B cell (primary cell): ENCODE measurements around the gene ASH1L. TPM values are rescaled to one million over a fixed set of nuclear protein-coding genes. Genes with fewer than 3 reads are reported as not detected.

Source experiments
- ATAC-seq: fragments of 200-7000 bp; cut with Tn5 transposase; one replicate; pipeline ENCODE4 v1.10.0; 2021; ENCODE audit warnings: low read depth, mild to moderate bottlenecking, moderate number of reproducible peaks, moderate library complexity
- CTCF ChIA-PET: fragments of 350-600 bp; sonication (Branson Sonifier 250); formaldehyde crosslinking; loops from one replicate; lab custom pipeline; 2021; ENCODE audit warnings: antibody characterized with exemption, inconsistent platforms; lab: Charles Lee
- POLR2A ChIA-PET: fragments of 350-600 bp; sonication (Branson Sonifier 250); formaldehyde crosslinking; loops from one replicate; lab custom pipeline; 2021; ENCODE audit warnings: antibody characterized with exemption; lab: Charles Lee
- DNase-seq: peaks from one replicate; pipeline ENCODE4 v3.0.0; 2013
- H2AFZ ChIP-seq: 2 replicates; pipeline ENCODE4 v1.6.1; 2012; ENCODE audit warnings: mild to moderate bottlenecking, low read depth, low read length; ENCODE audit not compliant: insufficient read depth, poor library complexity, severe bottlenecking
- H3K27ac ChIP-seq, 2 donors: 1 replicate in 1 of 2; 2 replicates in 1 of 2; pipeline ENCODE4 v1.5.1; 2012 to 2013; ENCODE audit warnings: low read length in 2 of 2, mild to moderate bottlenecking in 2 of 2, moderate library complexity in 1 of 2
- H3K27me3 ChIP-seq, 4 experiments: fragments of 200-600 bp in 1 of 4; sonication (generic) in 1 of 4; replicated peaks in 1 of 4; 1 replicate in 2 of 4; 2 replicates in 2 of 4; pipeline versions ENCODE4 v1.6.1 to v1.7.0; 2013 to 2016; ENCODE audit warnings: low read length in 3 of 4, mild to moderate bottlenecking in 2 of 4, mixed read lengths in 1 of 4, moderate library complexity in 1 of 4; ENCODE audit not compliant: insufficient read depth in 4 of 4, control insufficient read depth in 3 of 4; ENCODE audit errors: control extremely low read depth in 1 of 4
- H3K36me3 ChIP-seq, 2 experiments: replicated peaks in 1 of 2; 1 replicate in 1 of 2; 2 replicates in 1 of 2; pipeline versions ENCODE4 v1.6.1 to v1.7.1; 2013; ENCODE audit warnings: low read length in 1 of 2; ENCODE audit not compliant: insufficient read depth in 2 of 2, control insufficient read depth in 1 of 2; ENCODE audit errors: control extremely low read depth in 1 of 2, extremely low read depth in 1 of 2
- H3K4me1 ChIP-seq, 2 donors: fragments of 200-600 bp in 1 of 2; sonication (generic) in 1 of 2; 1 replicate in 1 of 2; 2 replicates in 1 of 2; pipeline versions ENCODE4 v1.5.1 to v1.6.1; 2013 to 2017; ENCODE audit warnings: low read length in 2 of 2; ENCODE audit not compliant: control insufficient read depth in 2 of 2, insufficient read depth in 2 of 2
- H3K4me2 ChIP-seq: replicated peaks from 2 replicates; pipeline ENCODE3; 2012; ENCODE audit warnings: mild to moderate bottlenecking, low read depth, low read length; ENCODE audit not compliant: poor library complexity, severe bottlenecking
- H3K4me3 ChIP-seq, 5 experiments: fragments of 200-600 bp in 1 of 5; sonication (generic) in 1 of 5; 1 replicate in 3 of 5; 2 replicates in 2 of 5; pipeline versions ENCODE4 v1.5.1 to v1.7.0; 2011 to 2016; ENCODE audit warnings: low read length in 4 of 5, mild to moderate bottlenecking in 4 of 5, low read depth in 2 of 5, control low read depth in 1 of 5, moderate library complexity in 1 of 5; ENCODE audit not compliant: insufficient read depth in 1 of 5; ENCODE audit errors: control extremely low read depth in 1 of 5, extremely low read depth in 1 of 5
- H3K79me2 ChIP-seq: fragments of 200-600 bp; sonication (generic); one replicate; pipeline ENCODE4 v1.6.0; 2016; ENCODE audit warnings: low read length; ENCODE audit not compliant: control insufficient read depth, insufficient read depth
- H3K9ac ChIP-seq: fragments of 200-600 bp; sonication (generic); 2 replicates; pipeline ENCODE4 v1.6.1; 2017; ENCODE audit warnings: mild to moderate bottlenecking, low read length, moderate library complexity
- H3K9me3 ChIP-seq, 3 donors: one replicate each; pipeline versions ENCODE4 v1.6.1 to v1.7.1; 2013; ENCODE audit warnings: low read length in 2 of 3; ENCODE audit not compliant: control insufficient read depth in 2 of 3, insufficient read depth in 1 of 3; ENCODE audit errors: control extremely low read depth in 1 of 3
- H4K20me1 ChIP-seq: 2 replicates; pipeline ENCODE4 v1.6.0; 2012; ENCODE audit warnings: mild to moderate bottlenecking, low read length; ENCODE audit not compliant: insufficient read depth, control insufficient read depth, poor library complexity, severe bottlenecking
- H3K27ac Mint-ChIP-seq: one replicate; pipeline ENCODE4 v1.8.0; 2021; ENCODE audit warnings: mixed read lengths
- H3K27me3 Mint-ChIP-seq: one replicate; pipeline ENCODE4 v1.8.0; 2021; ENCODE audit warnings: mixed read lengths
- H3K4me1 Mint-ChIP-seq: one replicate; pipeline ENCODE4 v1.8.0; 2021; ENCODE audit warnings: mixed read lengths
- H3K4me3 Mint-ChIP-seq: one replicate; pipeline ENCODE4 v1.8.0; 2021; ENCODE audit warnings: mixed read lengths
- H3K9me3 Mint-ChIP-seq: one replicate; pipeline ENCODE4 v1.8.0; 2022; ENCODE audit warnings: mixed read lengths; ENCODE audit not compliant: insufficient read depth
- EZH2 ChIP-seq: IDR thresholded peaks from 2 replicates; pipeline ENCODE4 v1.6.1; 2012; ENCODE audit warnings: borderline replicate concordance, low read depth, mild to moderate bottlenecking, moderate library complexity, low read length; ENCODE audit not compliant: insufficient read depth, poor library complexity, severe bottlenecking
- WGBS: methylation state at CpG from one replicate; pipeline ENCODE4 v1.1.5; 2013; ENCODE audit warnings: missing lambda C conversion rate; ENCODE audit not compliant: insufficient coverage; 5-methylcytosine and 5-hydroxymethylcytosine counted together
- intact Hi-C: fragments of 100-400 bp; cut with micrococcal nuclease; formaldehyde crosslinking; loops from one replicate; pipeline ENCODE4 v1.10.0; 2022
- polyA plus RNA-seq: library from polyadenylated mRNA; depleted of rRNA; stranded (reverse); fragments of >200 nt; gene quantifications from 2 replicates; pipeline ENCODE4 v1.2.3, GENCODE V29; 2012
- total RNA-seq, 2 donors: library from RNA; stranded (reverse); fragments of 120-200 nt in 1 of 2; gene quantifications; 1 replicate in 1 of 2; 2 replicates in 1 of 2; pipeline versions ENCODE4 v1.2.3 to v1.2.4, GENCODE V29; 2013 to 2022
- TF ChIP-seq, protein P1 (sequence below): fragments of 200-600 bp; IDR thresholded peaks from one replicate; pipeline ENCODE4 v1.8.0; 2022; ENCODE audit warnings: antibody characterized with exemption, mild to moderate bottlenecking

The ASH1L gene
- total and polyA plus RNA-seq, 2 donors (not counting 1 experiment from before 2014, with no cell fraction given): 17.7 to 124 TPM

DNA sequence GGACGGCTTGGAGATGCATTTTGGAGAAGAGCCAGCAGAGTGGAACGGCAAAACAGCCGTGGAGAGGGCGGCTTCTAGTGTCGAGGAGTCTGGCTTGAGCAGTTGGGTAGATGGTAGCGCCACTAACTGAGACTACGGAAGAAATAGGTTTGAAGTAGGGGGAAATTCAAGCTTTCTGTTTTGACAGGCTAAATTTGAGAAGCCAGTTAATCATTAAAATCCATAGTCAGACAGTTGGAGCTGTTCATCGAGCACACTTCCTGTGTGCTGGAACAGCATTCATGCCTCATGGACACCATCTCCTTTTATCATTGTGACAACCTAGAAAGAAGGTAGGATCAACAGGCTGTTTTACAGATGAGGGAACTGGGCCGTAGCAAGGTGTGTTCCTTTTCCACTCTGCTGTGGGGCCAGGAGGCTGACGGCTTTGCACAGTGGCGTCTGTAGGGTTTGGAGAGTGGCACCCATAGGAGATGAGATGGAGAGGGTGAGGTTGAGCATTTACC lies 258.0 kb downstream of the ASH1L start:
- ChIA-PET CTCF (interaction anchor here (1.9 to 5.0 kb wide), 3 partner anchors 14 to 54 kb away, joined by 5 to 46 read pairs (median 31); no protein-coding TSS in a partner anchor), POLR2A (no interaction called here)
- Histone ChIP-seq H3K4me1 (peaks cover 5 to 16% of the 10 kb centered on the region in 2 donors), H3K27ac (no peak overlapping the region), H3K9ac (no peak overlapping the region), H2AFZ (no peak overlapping the region), H3K9me3 (peaks cover 0 to under 1% (median 0%) of the 10 kb centered on the region in 3 donors), H3K4me2 (no peak overlapping the region), H3K4me3 (no peak overlapping the region), H3K36me3 (no peaks in the 10 kb centered on the region), H3K79me2 (peaks cover 10% of the 10 kb centered on the region), H4K20me1 (no peaks in the 10 kb centered on the region), H3K27me3 (no peaks in the 10 kb centered on the region)
- Mint-ChIP-seq H3K27me3 (peaks cover 4% of the 10 kb centered on the region), H3K4me3 (no peak overlapping the region), H3K9me3 (no peaks in the 10 kb centered on the region), H3K27ac (no peak overlapping the region), H3K4me1 (peaks cover 11% of the 10 kb centered on the region)
- 95% methylated on average over 5 of the region's 11 CpGs for WGBS
- intact Hi-C loops: loop anchor here (5.0 kb wide), 1 partner anchor 553 kb away; the partner anchor contains the start of genes GON4L and SYT11
- TF ChIP-seq EZH2: no peak
- TF ChIP-seq, protein P1, sequence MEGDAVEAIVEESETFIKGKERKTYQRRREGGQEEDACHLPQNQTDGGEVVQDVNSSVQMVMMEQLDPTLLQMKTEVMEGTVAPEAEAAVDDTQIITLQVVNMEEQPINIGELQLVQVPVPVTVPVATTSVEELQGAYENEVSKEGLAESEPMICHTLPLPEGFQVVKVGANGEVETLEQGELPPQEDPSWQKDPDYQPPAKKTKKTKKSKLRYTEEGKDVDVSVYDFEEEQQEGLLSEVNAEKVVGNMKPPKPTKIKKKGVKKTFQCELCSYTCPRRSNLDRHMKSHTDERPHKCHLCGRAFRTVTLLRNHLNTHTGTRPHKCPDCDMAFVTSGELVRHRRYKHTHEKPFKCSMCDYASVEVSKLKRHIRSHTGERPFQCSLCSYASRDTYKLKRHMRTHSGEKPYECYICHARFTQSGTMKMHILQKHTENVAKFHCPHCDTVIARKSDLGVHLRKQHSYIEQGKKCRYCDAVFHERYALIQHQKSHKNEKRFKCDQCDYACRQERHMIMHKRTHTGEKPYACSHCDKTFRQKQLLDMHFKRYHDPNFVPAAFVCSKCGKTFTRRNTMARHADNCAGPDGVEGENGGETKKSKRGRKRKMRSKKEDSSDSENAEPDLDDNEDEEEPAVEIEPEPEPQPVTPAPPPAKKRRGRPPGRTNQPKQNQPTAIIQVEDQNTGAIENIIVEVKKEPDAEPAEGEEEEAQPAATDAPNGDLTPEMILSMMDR: no peak
- DNase-seq (no peak), ATAC-seq (no peak)

DNA sequence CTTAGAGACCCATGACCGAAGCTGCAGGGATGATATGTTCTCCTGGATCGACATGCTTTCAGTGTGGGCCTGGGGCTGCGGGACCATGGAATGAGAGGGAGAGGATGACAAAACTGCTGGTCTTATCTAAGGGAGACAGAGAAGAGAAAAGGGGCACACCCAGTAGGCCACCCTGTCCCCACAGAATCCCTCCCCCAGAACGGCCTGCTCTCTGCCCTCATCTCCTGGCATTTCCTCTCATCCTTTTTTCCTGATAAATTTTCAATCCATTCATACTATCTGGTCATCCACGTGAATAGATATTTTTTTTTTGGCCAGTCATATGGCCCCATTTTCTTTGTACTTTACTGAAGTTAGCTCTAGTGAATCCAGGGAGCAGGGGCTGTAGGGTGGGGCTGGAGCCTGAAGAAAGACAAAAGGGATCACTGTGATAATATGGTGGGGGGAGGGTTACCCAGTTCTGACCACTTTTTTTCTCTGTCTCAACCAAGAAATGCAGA lies 261.2 kb downstream of the ASH1L start, which contains the start of gene PKLR:
Gene PKLR (minus strand): TSS at position 97 of the 500 bp plus-strand sequence. CDS start 43 bp downstream, at position 54.
- H3K4me3 Mint-ChIP-seq: no peak within 1 kb of the TSS
- peaks cover 17% of the 10 kb centered on the region for H3K27me3 Mint-ChIP-seq
- Histone ChIP-seq H3K36me3 (no peaks in the 10 kb centered on the region), H3K27me3 (peaks cover 0 to 2% (median under 1%) of the 10 kb centered on the region in 4 experiments), H3K4me1 (no peaks in the 10 kb centered on the region), H3K79me2 (no peaks in the 10 kb centered on the region), H3K9ac (no peak within 1 kb of the TSS), H4K20me1 (no peaks in the 10 kb centered on the region), H3K27ac (no peak within 1 kb of the TSS), H2AFZ (no peak within 1 kb of the TSS), H3K4me2 (no peak within 1 kb of the TSS), H3K9me3 (no peaks in the 10 kb centered on the region), H3K4me3 (no peak within 1 kb of the TSS)
- ATAC-seq: no peak
- no peaks in the 10 kb centered on the region for H3K4me1 Mint-ChIP-seq
- ChIA-PET POLR2A (no interaction called here), CTCF (interaction anchor here (1.5 kb wide), 1 partner anchor 21 kb away, joined by 4 read pairs; no protein-coding TSS in a partner anchor)
- intact Hi-C loops: no loop called here
- WGBS: 100% methylated on average over 2 of the region's 5 CpGs
- H3K27ac Mint-ChIP-seq: no peak within 1 kb of the TSS
- no peak for DNase-seq
- H3K9me3 Mint-ChIP-seq: no peaks in the 10 kb centered on the region
- TF ChIP-seq, protein P1: no peak
- no peak for TF ChIP-seq EZH2
